Stomach (tissue), 9 donors: Measurements from ENCODE around the gene CEP55. TPM values are rescaled to one million over a fixed set of nuclear protein-coding genes. Genes with fewer than 3 reads are reported as not detected.

Experiments
- DNase-seq, 2 donors: peaks; one replicate each; pipeline versions ENCODE4 v3.0.0 to v3.0.0-alpha.2; 2013 to 2019
- H3K27ac ChIP-seq, 5 donors: fragments of 200-600 bp in 4 of 5; sonication (generic) in 4 of 5; one replicate each; pipeline ENCODE4 v1.5.1; 2013 to 2019; ENCODE audit warnings: mild to moderate bottlenecking in 1 of 5, moderate library complexity in 1 of 5
- H3K27me3 ChIP-seq, 3 donors: fragments of 200-600 bp; sonication (generic); one replicate each; pipeline ENCODE4 v1.5.1; 2017 to 2019; ENCODE audit warnings: mixed run types in 1 of 3
- H3K36me3 ChIP-seq, 4 donors: fragments of 200-600 bp; sonication (generic); 1 replicate in 3 of 4; 2 replicates in 1 of 4; pipeline ENCODE4 v1.5.1; 2016 to 2019
- H3K4me1 ChIP-seq, 4 donors: fragments of 200-600 bp; sonication (generic); one replicate each; pipeline ENCODE4 v1.5.1; 2016 to 2019
- H3K4me3 ChIP-seq, 4 donors: fragments of 200-600 bp; sonication (generic) in 3 of 4; one replicate each; pipeline ENCODE4 v1.5.1; 2016 to 2019; ENCODE audit warnings: mild to moderate bottlenecking in 1 of 4
- H3K9me3 ChIP-seq, 4 donors: fragments of 200-600 bp; sonication (generic); one replicate each; pipeline ENCODE4 v1.5.1; 2016 to 2019
- EP300 ChIP-seq: sonication (generic); formaldehyde crosslinking; IDR thresholded peaks from one replicate; pipeline ENCODE4 v1.6.1; 2017; ENCODE audit warnings: antibody characterized with exemption
- POLR2A ChIP-seq, 4 donors: fragments of 450-650 bp; IDR thresholded peaks; one replicate each; pipeline ENCODE4 v1.6.1; 2016; ENCODE audit warnings: antibody characterized with exemption in 4 of 4, control low read depth in 2 of 4, mild to moderate bottlenecking in 1 of 4, moderate library complexity in 1 of 4
- POLR2AphosphoS5 ChIP-seq, 3 donors: sonication (generic); formaldehyde crosslinking; IDR thresholded peaks; one replicate each; pipeline ENCODE4 v1.6.1; 2016; ENCODE audit warnings: antibody characterized with exemption in 3 of 3
- WGBS, 5 donors: extraction: QIAGEN DNeasy Blood & Tissue Kit in 3 of 5; methylation state at CpG; one replicate each; pipeline versions ENCODE4 v1.1.5 to v1.1.7; 2013 to 2018; 5-methylcytosine and 5-hydroxymethylcytosine counted together
- intact Hi-C: fragments of 100-400 bp; cut with DNase I; formaldehyde crosslinking; loops from one replicate; pipeline ENCODE4 v1.15.1; 2023; ENCODE audit warnings: low total_unique reads
- polyA plus RNA-seq, 3 donors: library from polyadenylated mRNA; stranded (reverse); fragments of 200-250 nt; gene quantifications; one replicate each; pipeline ENCODE4 v1.2.3, GENCODE V29; 2013
- total RNA-seq, 5 donors: library from RNA; depleted of rRNA; stranded (reverse); fragments of >200 nt; gene quantifications; one replicate each; pipeline versions ENCODE4 v1.1.0 to v1.2.3, GENCODE V29; 2014 to 2016
- TF ChIP-seq, protein P1 (sequence below), 7 experiments: fragments of 450-650 bp in 4 of 7; fragments of 200-600 bp in 3 of 7; sonication (generic) in 3 of 7; IDR thresholded peaks; one replicate each; pipeline ENCODE4 v1.5.1; 2016 to 2019; ENCODE audit warnings: antibody characterized with exemption in 7 of 7, control low read depth in 2 of 7, mild to moderate bottlenecking in 1 of 7
- donor health status: healthy with polysubstance abuse.
- donor health status: Bipolar disorder and iron deficiency.
- donor health status: healthy.

CEP55 gene
- total and polyA plus RNA-seq, 8 donors, result 0.58 to 7.2 (median 3.1) TPM; not detected in 1

DNA sequence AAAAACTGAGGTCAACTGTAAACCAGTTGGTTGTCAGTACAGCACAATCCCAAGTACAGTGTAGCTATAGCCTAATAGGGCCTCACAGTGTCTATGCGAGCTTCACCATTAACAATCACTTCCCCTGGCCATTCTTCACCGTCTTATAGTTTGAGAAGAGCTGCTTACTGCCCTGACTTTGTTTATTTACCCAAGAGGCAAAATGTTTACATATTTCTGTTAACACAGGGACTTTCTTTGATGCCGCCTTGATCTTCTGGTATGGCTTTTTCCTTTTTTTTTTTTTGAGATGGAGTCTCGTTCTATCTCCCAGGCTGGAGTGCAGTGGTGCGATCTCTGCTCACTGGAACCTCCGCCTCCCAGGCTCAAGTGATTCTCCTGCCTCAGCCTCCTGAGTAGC is 17.5 kb upstream of the CEP55 start:
- TF ChIP-seq POLR2A (IDR thresholded peaks at IDR 0.05) (no peak), POLR2AphosphoS5 (IDR thresholded peaks at IDR 0.05) (no peak), EP300 (no peak)
- TF ChIP-seq, protein P1, sequence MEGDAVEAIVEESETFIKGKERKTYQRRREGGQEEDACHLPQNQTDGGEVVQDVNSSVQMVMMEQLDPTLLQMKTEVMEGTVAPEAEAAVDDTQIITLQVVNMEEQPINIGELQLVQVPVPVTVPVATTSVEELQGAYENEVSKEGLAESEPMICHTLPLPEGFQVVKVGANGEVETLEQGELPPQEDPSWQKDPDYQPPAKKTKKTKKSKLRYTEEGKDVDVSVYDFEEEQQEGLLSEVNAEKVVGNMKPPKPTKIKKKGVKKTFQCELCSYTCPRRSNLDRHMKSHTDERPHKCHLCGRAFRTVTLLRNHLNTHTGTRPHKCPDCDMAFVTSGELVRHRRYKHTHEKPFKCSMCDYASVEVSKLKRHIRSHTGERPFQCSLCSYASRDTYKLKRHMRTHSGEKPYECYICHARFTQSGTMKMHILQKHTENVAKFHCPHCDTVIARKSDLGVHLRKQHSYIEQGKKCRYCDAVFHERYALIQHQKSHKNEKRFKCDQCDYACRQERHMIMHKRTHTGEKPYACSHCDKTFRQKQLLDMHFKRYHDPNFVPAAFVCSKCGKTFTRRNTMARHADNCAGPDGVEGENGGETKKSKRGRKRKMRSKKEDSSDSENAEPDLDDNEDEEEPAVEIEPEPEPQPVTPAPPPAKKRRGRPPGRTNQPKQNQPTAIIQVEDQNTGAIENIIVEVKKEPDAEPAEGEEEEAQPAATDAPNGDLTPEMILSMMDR (IDR thresholded peaks at IDR 0.05), result no peak
- Histone ChIP-seq H3K4me3 (peak overlapping the region in 1 of 4 donors; percentile 47), H3K27me3 (no peaks in the 10 kb centered on the region), H3K9me3 (no peaks in the 10 kb centered on the region), H3K27ac (peak overlapping the region in 1 of 5 donors; percentile 34), H3K36me3 (peaks cover 0 to 6% (median 1%) of the 10 kb centered on the region in 4 donors), H3K4me1 (peaks cover 5 to 65% (median 33%) of the 10 kb centered on the region in 4 donors)
- 63 to 87% (median 81%) methylated on average over 6 of the region's 6 CpGs for WGBS, 5 donors
- intact Hi-C loops, result no loop called here
- DNase-seq, result no peak

DNA sequence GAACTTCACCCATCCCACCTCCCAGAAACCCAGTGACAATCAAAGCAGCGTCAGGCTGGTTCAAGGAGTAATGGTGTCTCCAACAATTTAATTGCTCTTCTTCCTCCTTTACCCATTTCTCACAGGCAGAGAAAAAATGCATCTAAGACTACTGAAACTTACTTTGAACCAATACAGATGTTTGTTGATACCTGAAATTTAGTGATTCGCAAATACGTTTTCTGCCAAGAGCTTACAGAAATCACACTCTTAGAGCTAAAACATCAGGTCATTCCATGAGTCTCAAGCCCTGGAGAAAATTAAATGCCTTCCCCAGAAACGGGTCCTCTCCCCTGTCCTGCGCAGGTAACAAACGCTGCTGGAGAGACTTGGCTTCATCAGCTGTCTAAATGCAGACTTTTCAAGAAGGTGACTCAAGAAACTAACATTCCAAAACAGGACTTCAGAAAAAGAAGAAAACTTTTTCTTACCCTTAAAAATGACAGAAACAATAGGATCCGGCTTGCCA is 14.7 kb upstream of the CEP55 start:
- peak overlapping the region; percentile 46 to 60 (median 54) for H3K4me3 ChIP-seq
- H3K9me3 ChIP-seq, result no peaks in the 10 kb centered on the region
- no peak for TF ChIP-seq EP300
- peak in 1 of 2 donors; percentile 51 for DNase-seq
- peak overlapping the region; percentile 88 to 96 (median 91) for H3K27ac ChIP-seq
- H3K4me1 ChIP-seq, result peaks cover 0 to 38% (median 17%) of the 10 kb centered on the region in 4 donors
- intact Hi-C loops, result loop anchor here (2.0 kb wide), 1 partner anchor 105 kb away; no protein-coding TSS in a partner anchor
- H3K27me3 ChIP-seq, result no peaks in the 10 kb centered on the region
- peaks cover 0 to 6% (median 1%) of the 10 kb centered on the region in 4 donors for H3K36me3 ChIP-seq
- WGBS, 5 donors, result 8 to 18% (median 14%) methylated on average over 7 of the region's 7 CpGs

GRCh38 chr10:93482145-93482834 is 14.1 kb upstream of the CEP55 start, which contains the start of gene MYOF:
Gene MYOF (minus strand): TSS chr10:93482334. CDS start chr10:93482194, 140 bp downstream.
- no peaks in the 10 kb centered on the region for H3K9me3 ChIP-seq
- H3K36me3 ChIP-seq, result peaks cover 0 to 3% (median 1%) of the 10 kb centered on the region in 4 donors
- intact Hi-C loops, result loop anchor here (2.0 kb wide), 1 partner anchor 105 kb away; no protein-coding TSS in a partner anchor
- peak within 1 kb of the TSS; percentile 46 to 60 (median 54) for H3K4me3 ChIP-seq
- peak in 1 of 4 donors; percentile 5 for TF ChIP-seq POLR2A (IDR thresholded peaks at IDR 0.05)
- TF ChIP-seq, protein P1 (IDR thresholded peaks at IDR 0.05), result peak in 5 of 7 experiments; percentile 43 to 62 (median 52)
- peak; percentile 52 to 69 (median 68) for TF ChIP-seq POLR2AphosphoS5 (IDR thresholded peaks at IDR 0.05)
- TF ChIP-seq EP300, result no peak
- H3K4me1 ChIP-seq, result peaks cover 0 to 32% (median 17%) of the 10 kb centered on the region in 4 donors
- peak within 1 kb of the TSS; percentile 88 to 96 (median 91) for H3K27ac ChIP-seq
- 1% methylated on average over 26 to 27 of the region's 27 CpGs for WGBS, 5 donors
- peak; percentile 54 to 92 for DNase-seq
- no peaks in the 10 kb centered on the region for H3K27me3 ChIP-seq

DNA sequence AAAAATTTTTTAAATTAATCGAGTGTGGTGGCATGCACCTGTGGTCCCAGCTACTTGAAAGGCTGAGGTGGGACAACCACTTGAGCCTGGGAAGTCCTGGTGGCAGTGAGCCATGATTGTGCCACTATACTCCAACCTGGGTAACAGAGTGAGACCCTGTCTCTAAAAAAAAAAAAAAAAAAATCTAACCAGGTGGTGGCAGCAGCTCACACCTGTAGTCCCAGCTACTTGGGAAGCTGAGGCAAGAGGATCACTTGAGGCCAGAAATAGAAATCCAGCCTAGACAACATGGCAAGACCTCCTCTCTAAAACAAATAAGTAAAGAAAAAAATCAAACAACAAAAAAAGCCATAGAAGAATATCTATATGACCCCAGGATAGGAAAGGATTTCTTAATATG is 10.7 kb upstream of the CEP55 start:
- no peaks in the 10 kb centered on the region for H3K9me3 ChIP-seq
- no peak for DNase-seq
- H3K27ac ChIP-seq, result no peak overlapping the region
- WGBS, 5 donors, result 18 to 53% (median 37%) methylated on average over 1 of the region's 1 CpG
- intact Hi-C loops, result no loop called here
- TF ChIP-seq POLR2A (IDR thresholded peaks at IDR 0.05), result no peak
- TF ChIP-seq, protein P1 (IDR thresholded peaks at IDR 0.05), result no peak
- no peak for TF ChIP-seq POLR2AphosphoS5 (IDR thresholded peaks at IDR 0.05)
- TF ChIP-seq EP300, result no peak
- H3K36me3 ChIP-seq, result no peaks in the 10 kb centered on the region
- H3K4me3 ChIP-seq, result no peak overlapping the region
- no peaks in the 10 kb centered on the region for H3K27me3 ChIP-seq
- H3K4me1 ChIP-seq, result peaks cover 0 to 13% (median 8%) of the 10 kb centered on the region in 4 donors
